ENCODE data around the gene DLX1.

DLX1 gene

GRCh38 chr2:172103471-172104272 lies 18.4 kb downstream of the DLX1 start:
- H3K36me3 ChIP-seq (ENCODE audit: control insufficient read depth, low read length), result no peaks in the 10 kb centered on the region
- H3K4me3 ChIP-seq (ENCODE audit: low read length), result peak overlapping the region; percentile 73
- H3K9me2 ChIP-seq (replicated peaks; ENCODE audit: control insufficient read depth, low read length), result no peaks in the 10 kb centered on the region
- no peaks in the 10 kb centered on the region for H3F3A ChIP-seq (ENCODE audit: control insufficient read depth, insufficient read depth)
- peaks cover 54% of the 10 kb centered on the region for H3K27me3 ChIP-seq (ENCODE audit: control insufficient read depth, low read length)
- H4K20me1 ChIP-seq (ENCODE audit: control insufficient read depth, insufficient read depth, low read depth, low read length), result peaks cover 8% of the 10 kb centered on the region; the same call in 1 of the 2 replicates
- TF ChIP-seq, protein P1, sequence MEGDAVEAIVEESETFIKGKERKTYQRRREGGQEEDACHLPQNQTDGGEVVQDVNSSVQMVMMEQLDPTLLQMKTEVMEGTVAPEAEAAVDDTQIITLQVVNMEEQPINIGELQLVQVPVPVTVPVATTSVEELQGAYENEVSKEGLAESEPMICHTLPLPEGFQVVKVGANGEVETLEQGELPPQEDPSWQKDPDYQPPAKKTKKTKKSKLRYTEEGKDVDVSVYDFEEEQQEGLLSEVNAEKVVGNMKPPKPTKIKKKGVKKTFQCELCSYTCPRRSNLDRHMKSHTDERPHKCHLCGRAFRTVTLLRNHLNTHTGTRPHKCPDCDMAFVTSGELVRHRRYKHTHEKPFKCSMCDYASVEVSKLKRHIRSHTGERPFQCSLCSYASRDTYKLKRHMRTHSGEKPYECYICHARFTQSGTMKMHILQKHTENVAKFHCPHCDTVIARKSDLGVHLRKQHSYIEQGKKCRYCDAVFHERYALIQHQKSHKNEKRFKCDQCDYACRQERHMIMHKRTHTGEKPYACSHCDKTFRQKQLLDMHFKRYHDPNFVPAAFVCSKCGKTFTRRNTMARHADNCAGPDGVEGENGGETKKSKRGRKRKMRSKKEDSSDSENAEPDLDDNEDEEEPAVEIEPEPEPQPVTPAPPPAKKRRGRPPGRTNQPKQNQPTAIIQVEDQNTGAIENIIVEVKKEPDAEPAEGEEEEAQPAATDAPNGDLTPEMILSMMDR (IDR thresholded peaks at IDR 0.05; ENCODE audit: low read depth, low read length, poor library complexity, severe bottlenecking), result peak; percentile 99
- TF ChIP-seq EZH2phosphoT487 (IDR thresholded peaks at IDR 0.05; ENCODE audit: borderline replicate concordance, low read length), result no peak
- H3K4me2 ChIP-seq (ENCODE audit: low read length), result peak overlapping the region; percentile 79
- H3K4me1 ChIP-seq (ENCODE audit: control insufficient read depth, low read length), result peaks cover 51% of the 10 kb centered on the region
- no peaks in the 10 kb centered on the region for H3K79me2 ChIP-seq (ENCODE audit: control insufficient read depth, low read length)
- no peak overlapping the region for H3K27ac ChIP-seq (ENCODE audit: low read depth, low read length)
- H3K9me3 ChIP-seq (ENCODE audit: control insufficient read depth, insufficient read depth, low read length), result no peaks in the 10 kb centered on the region

DNA sequence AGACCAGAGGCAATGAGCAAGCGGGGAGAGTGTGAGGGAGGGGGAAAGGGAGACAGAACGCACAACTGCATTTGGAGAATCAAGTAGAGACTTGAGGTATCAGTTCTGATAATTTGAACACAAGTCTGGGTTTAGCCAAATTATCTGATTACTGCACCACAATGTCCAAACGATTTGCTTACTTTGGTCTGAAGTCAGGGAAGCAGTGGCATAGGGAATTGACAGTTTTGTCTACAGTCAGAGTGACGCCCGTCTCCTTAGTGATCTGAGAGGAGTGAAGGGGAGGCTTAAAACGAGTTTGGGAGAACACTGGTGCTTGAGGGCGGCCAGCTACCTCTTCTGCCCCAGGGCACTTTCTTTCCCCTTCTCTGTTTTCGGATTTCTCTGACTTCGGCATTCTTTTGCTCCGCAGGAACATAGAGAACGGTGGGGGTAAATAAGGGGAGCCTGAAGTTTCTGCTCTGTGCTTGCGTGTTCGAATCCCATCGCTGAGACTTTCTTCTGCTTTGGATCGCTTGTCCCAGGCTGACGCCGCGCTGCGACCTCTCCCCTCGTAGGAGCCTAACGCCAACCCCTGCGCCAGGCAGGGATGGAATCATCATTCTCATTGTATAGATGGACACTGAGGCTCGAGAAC lies 20.3 kb downstream of the DLX1 start:
- peaks cover 35% of the 10 kb centered on the region for H3K27me3 ChIP-seq (ENCODE audit: control insufficient read depth, low read length)
- no peak overlapping the region for H3K27ac ChIP-seq (ENCODE audit: low read depth, low read length)
- no peak overlapping the region for H3K4me3 ChIP-seq (ENCODE audit: low read length)

DNA sequence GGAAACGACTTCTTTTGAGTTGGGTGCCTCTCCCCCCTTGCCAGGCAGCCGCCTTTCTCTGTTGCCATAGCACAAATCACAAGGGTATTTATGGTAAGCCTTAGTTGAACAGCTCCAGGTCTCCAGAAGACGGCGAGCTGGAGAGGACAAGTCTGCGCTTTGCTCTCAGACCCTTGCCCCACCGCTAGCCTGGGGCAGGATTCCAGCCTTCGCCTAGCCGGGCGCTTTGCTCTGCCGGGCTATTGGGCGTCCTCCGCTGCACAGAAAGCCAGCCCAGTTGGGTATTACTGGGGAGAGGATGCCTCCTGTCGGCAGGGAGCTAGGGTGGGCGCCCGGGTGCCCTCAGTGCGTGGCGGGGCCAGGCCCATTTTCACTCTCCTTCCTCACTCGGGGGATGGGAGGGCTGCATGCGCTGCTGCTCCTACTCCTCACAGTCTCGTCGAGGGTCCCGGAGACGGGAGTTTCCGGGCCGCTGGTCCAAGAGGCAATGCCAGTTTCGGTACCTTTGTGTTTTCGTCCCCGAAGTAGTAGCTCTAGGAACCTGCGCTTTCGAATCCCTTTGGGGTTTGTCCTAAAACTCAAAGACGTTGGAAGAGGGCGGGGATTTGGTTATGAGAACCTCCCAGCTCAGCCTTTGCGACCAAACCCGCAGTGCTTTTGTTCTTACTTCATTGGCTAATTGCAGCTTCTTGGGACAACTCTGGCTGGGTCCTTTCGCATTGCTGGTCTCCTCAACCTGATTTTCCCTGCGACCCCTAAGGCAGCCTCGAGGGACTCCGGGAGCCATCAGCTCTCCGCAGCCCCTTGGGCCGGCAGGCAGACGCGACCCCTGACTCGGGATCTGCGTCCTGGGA lies 21.0 kb downstream of the DLX1 start:
- Histone ChIP-seq H3K9me2 (replicated peaks; ENCODE audit: control insufficient read depth, low read length) (no peaks in the 10 kb centered on the region), H3F3A (ENCODE audit: control insufficient read depth, insufficient read depth) (no peaks in the 10 kb centered on the region), H4K20me1 (ENCODE audit: control insufficient read depth, insufficient read depth, low read depth, low read length) (peaks cover 4% of the 10 kb centered on the region; the same call in 1 of the 2 replicates), H3K4me3 (ENCODE audit: low read length) (no peak overlapping the region), H3K27me3 (ENCODE audit: control insufficient read depth, low read length) (peaks cover 28% of the 10 kb centered on the region), H3K79me2 (ENCODE audit: control insufficient read depth, low read length) (no peaks in the 10 kb centered on the region), H3K9me3 (ENCODE audit: control insufficient read depth, insufficient read depth, low read length) (no peaks in the 10 kb centered on the region), H3K27ac (ENCODE audit: low read depth, low read length) (no peak overlapping the region), H3K4me2 (ENCODE audit: low read length) (peak overlapping the region; percentile 28; the same call in 1 of the 2 replicates), H3K36me3 (ENCODE audit: control insufficient read depth, low read length) (no peaks in the 10 kb centered on the region), H3K4me1 (ENCODE audit: control insufficient read depth, low read length) (peaks cover 24% of the 10 kb centered on the region)
- no peak for TF ChIP-seq EZH2phosphoT487 (IDR thresholded peaks at IDR 0.05; ENCODE audit: borderline replicate concordance, low read length)
- TF ChIP-seq, protein P1 (IDR thresholded peaks at IDR 0.05; ENCODE audit: low read depth, low read length, poor library complexity, severe bottlenecking), result peak; percentile 30

More for the DNA sequence above, 20.3 kb downstream of the DLX1 start:
- Histone ChIP-seq H3K36me3 (ENCODE audit: control insufficient read depth, low read length) (no peaks in the 10 kb centered on the region), H3K4me2 (ENCODE audit: low read length) (no peak overlapping the region), H4K20me1 (ENCODE audit: control insufficient read depth, insufficient read depth, low read depth, low read length) (peaks cover 7% of the 10 kb centered on the region; the same call in 1 of the 2 replicates), H3K9me2 (replicated peaks; ENCODE audit: control insufficient read depth, low read length) (no peaks in the 10 kb centered on the region), H3K9me3 (ENCODE audit: control insufficient read depth, insufficient read depth, low read length) (no peaks in the 10 kb centered on the region), H3K79me2 (ENCODE audit: control insufficient read depth, low read length) (no peaks in the 10 kb centered on the region), H3K4me1 (ENCODE audit: control insufficient read depth, low read length) (peaks cover 31% of the 10 kb centered on the region), H3F3A (ENCODE audit: control insufficient read depth, insufficient read depth) (no peaks in the 10 kb centered on the region)
- TF ChIP-seq EZH2phosphoT487 (IDR thresholded peaks at IDR 0.05; ENCODE audit: borderline replicate concordance, low read length), result no peak
- TF ChIP-seq, protein P1 (IDR thresholded peaks at IDR 0.05; ENCODE audit: low read depth, low read length, poor library complexity, severe bottlenecking), result no peak

All from DOHH2 (cell line).